ENCODE results near the gene MGAM2.

DNA sequence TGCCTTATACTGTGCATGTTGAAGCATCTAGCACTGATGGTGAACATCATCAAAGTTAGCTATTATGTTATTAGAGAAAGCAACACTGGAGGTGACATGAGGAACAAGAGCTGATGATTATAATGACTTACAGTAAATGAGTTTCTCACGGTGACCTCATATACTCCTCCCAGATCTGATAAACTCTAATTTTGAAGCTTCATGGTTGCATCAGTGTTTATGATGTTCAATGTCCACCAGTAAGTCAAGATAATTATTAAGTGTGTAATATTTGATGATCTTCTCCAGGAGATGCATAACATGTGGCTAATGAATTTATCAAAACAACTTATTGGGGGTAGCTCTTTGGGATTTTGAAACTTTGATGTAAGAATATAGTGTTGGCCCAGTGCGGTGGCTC, 27.5 kb downstream of the MGAM2 start:
- no peak for TF ChIP-seq POLR2A (IDR thresholded peaks at IDR 0.05)
- TF ChIP-seq, protein P1, sequence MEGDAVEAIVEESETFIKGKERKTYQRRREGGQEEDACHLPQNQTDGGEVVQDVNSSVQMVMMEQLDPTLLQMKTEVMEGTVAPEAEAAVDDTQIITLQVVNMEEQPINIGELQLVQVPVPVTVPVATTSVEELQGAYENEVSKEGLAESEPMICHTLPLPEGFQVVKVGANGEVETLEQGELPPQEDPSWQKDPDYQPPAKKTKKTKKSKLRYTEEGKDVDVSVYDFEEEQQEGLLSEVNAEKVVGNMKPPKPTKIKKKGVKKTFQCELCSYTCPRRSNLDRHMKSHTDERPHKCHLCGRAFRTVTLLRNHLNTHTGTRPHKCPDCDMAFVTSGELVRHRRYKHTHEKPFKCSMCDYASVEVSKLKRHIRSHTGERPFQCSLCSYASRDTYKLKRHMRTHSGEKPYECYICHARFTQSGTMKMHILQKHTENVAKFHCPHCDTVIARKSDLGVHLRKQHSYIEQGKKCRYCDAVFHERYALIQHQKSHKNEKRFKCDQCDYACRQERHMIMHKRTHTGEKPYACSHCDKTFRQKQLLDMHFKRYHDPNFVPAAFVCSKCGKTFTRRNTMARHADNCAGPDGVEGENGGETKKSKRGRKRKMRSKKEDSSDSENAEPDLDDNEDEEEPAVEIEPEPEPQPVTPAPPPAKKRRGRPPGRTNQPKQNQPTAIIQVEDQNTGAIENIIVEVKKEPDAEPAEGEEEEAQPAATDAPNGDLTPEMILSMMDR (IDR thresholded peaks at IDR 0.05) = no peak
